IMR-90 (cell line): Measurements from ENCODE around the gene ECI2. TPM values are rescaled to one million over a fixed set of nuclear protein-coding genes. Genes with fewer than 3 reads are reported as not detected.

Experiments
- ATAC-seq: fragments of 200-7000 bp; cut with Tn5 transposase; 2 replicates; pipeline ENCODE4 v1.9.1; 2020; ENCODE audit warnings: low read depth, mild to moderate bottlenecking, moderate library complexity
- BruUV-seq: library from RNA; stranded (reverse); fragments of 400-500 nt; replicated peaks from 2 replicates; lab custom pipeline; 2021; lab: Mats Ljungman, UMichigan
- CTCF ChIA-PET: fragments of 300-600 bp; formaldehyde crosslinking; extraction: SDS; loops from one replicate; lab custom pipeline; 2021; ENCODE audit warnings: antibody characterized with exemption; lab: Yijun Ruan, JAX
- POLR2A ChIA-PET: fragments of 300-600 bp; sonication (Branson Sonifier 250); formaldehyde crosslinking; loops from one replicate; lab custom pipeline; 2022; ENCODE audit warnings: antibody characterized with exemption; ENCODE audit not compliant: unreplicated experiment; lab: Charles Lee
- DNase-seq: peaks from one replicate; pipeline ENCODE4 v3.0.0; 2013
- H2AFZ ChIP-seq: replicated peaks from 2 replicates; pipeline ENCODE3; 2013; ENCODE audit warnings: low read length, mild to moderate bottlenecking; ENCODE audit not compliant: poor library complexity
- H2AK5ac ChIP-seq: 2 replicates; pipeline ENCODE4 v1.6.1; 2013; ENCODE audit warnings: low read depth, low read length, inconsistent platforms
- H2AK9ac ChIP-seq: replicated peaks from 2 replicates; pipeline ENCODE3; 2013; ENCODE audit warnings: mild to moderate bottlenecking, low read depth, low read length, moderate library complexity; ENCODE audit not compliant: poor library complexity
- H2BK120ac ChIP-seq: 2 replicates; pipeline ENCODE4 v1.6.1; 2013; ENCODE audit warnings: low read depth, low read length, inconsistent platforms
- H2BK15ac ChIP-seq: 3 replicates; pipeline ENCODE4 v1.6.1; 2013; ENCODE audit warnings: low read depth, low read length, inconsistent platforms
- H2BK20ac ChIP-seq: 2 replicates; pipeline ENCODE4 v1.6.1; 2013; ENCODE audit warnings: low read depth, mild to moderate bottlenecking, inconsistent platforms, low read length, moderate library complexity
- H2BK5ac ChIP-seq: 2 replicates; pipeline ENCODE4 v1.6.1; 2013; ENCODE audit warnings: mild to moderate bottlenecking, low read depth, low read length, inconsistent platforms; ENCODE audit not compliant: poor library complexity, severe bottlenecking
- H3K14ac ChIP-seq: replicated peaks from 2 replicates; pipeline ENCODE4 v1.6.1; 2013; ENCODE audit warnings: low read depth, low read length, inconsistent platforms
- H3K18ac ChIP-seq: 2 replicates; pipeline ENCODE4 v1.6.1; 2013; ENCODE audit warnings: low read depth, low read length, control low read depth
- H3K23ac ChIP-seq: 2 replicates; pipeline ENCODE4 v1.6.1; 2013; ENCODE audit warnings: low read depth, low read length, inconsistent platforms
- H3K27ac ChIP-seq: 2 replicates; pipeline ENCODE4 v1.5.1; 2013; ENCODE audit warnings: mild to moderate bottlenecking, control low read depth, low read length; ENCODE audit not compliant: insufficient read depth
- H3K27me3 ChIP-seq: 2 replicates; pipeline ENCODE4 v1.6.1; 2013; ENCODE audit warnings: low read length; ENCODE audit not compliant: control insufficient read depth, insufficient read depth
- H3K36me3 ChIP-seq: 2 replicates; pipeline ENCODE4 v1.6.1; 2013; ENCODE audit warnings: low read length, mixed read lengths; ENCODE audit not compliant: control insufficient read depth, insufficient read depth
- H3K4ac ChIP-seq: 2 replicates; pipeline ENCODE4 v1.6.1; 2013; ENCODE audit warnings: low read depth, low read length, inconsistent platforms
- H3K4me1 ChIP-seq: 2 replicates; pipeline ENCODE4 v1.6.1; 2013; ENCODE audit warnings: low read length, mixed read lengths; ENCODE audit not compliant: control insufficient read depth, insufficient read depth
- H3K4me2 ChIP-seq: 2 replicates; pipeline ENCODE4 v1.6.1; 2013; ENCODE audit warnings: low read depth, mild to moderate bottlenecking, control low read depth, low read length, moderate library complexity
- H3K4me3 ChIP-seq: 2 replicates; pipeline ENCODE4 v1.5.1; 2013; ENCODE audit warnings: low read depth, mild to moderate bottlenecking, control low read depth, low read length, moderate library complexity; ENCODE audit not compliant: insufficient read depth
- H3K56ac ChIP-seq: 2 replicates; pipeline ENCODE4 v1.6.1; 2013; ENCODE audit warnings: low read length, inconsistent platforms; ENCODE audit not compliant: insufficient read depth; ENCODE audit errors: extremely low read depth
- H3K79me1 ChIP-seq, 2 experiments: 2 replicates each; pipeline ENCODE4 v1.6.1; 2013; ENCODE audit warnings: low read length in 2 of 2, inconsistent platforms in 1 of 2, low read depth in 1 of 2
- H3K9ac ChIP-seq: 2 replicates; pipeline ENCODE4 v1.6.1; 2013; ENCODE audit warnings: low read depth, low read length, control low read depth
- H3K9me1 ChIP-seq: 2 replicates; pipeline ENCODE4 v1.6.1; 2013; ENCODE audit warnings: low read length, inconsistent platforms; ENCODE audit not compliant: insufficient read depth
- H3K9me3 ChIP-seq: 2 replicates; pipeline ENCODE4 v1.6.1; 2013; ENCODE audit warnings: low read length; ENCODE audit not compliant: control insufficient read depth, insufficient read depth
- H4K20me1 ChIP-seq: 2 replicates; pipeline ENCODE4 v1.6.1; 2013; ENCODE audit warnings: low read length, inconsistent platforms; ENCODE audit not compliant: insufficient read depth
- H4K5ac ChIP-seq: 2 replicates; pipeline ENCODE4 v1.6.1; 2013; ENCODE audit warnings: mild to moderate bottlenecking, low read depth, low read length, control low read depth
- H4K8ac ChIP-seq, 2 experiments: 2 replicates each; pipeline ENCODE4 v1.6.1; 2013; ENCODE audit warnings: low read depth in 2 of 2, low read length in 2 of 2, control low read depth in 1 of 2, inconsistent platforms in 1 of 2
- H4K91ac ChIP-seq: 2 replicates; pipeline ENCODE4 v1.6.1; 2013; ENCODE audit warnings: low read depth, low read length, inconsistent platforms; ENCODE audit not compliant: insufficient read depth
- MAZ ChIP-seq: IDR thresholded peaks from 2 replicates; pipeline ENCODE4 v1.6.1; 2012; ENCODE audit warnings: low read depth, mild to moderate bottlenecking, low read length, improper control_type of control experiment, moderate library complexity, borderline replicate concordance
- NFE2L2 ChIP-seq: fragments of 150-350 bp; IDR thresholded peaks from 2 replicates; pipeline ENCODE4 v1.6.1; 2016; ENCODE audit warnings: low read depth, mild to moderate bottlenecking, low read length
- POLR2A ChIP-seq: IDR thresholded peaks from 2 replicates; pipeline ENCODE4 v1.6.1; 2012; ENCODE audit warnings: mild to moderate bottlenecking, low read depth, low read length
- WGBS, 2 experiments: methylation state at CpG; one replicate each; pipeline versions ENCODE4 v1.1.5 to v1.1.7; 2013; ENCODE audit warnings: missing lambda C conversion rate in 2 of 2; ENCODE audit not compliant: insufficient read length in 1 of 2; ENCODE audit errors: extremely low coverage in 2 of 2; 5-methylcytosine and 5-hydroxymethylcytosine counted together
- dilution Hi-C: fragments of 300-500 bp; cut with HindIII; formaldehyde crosslinking; loops from one replicate; pipeline ENCODE4 v1.14.3; 2018; ENCODE audit warnings: low sequenced_read_pairs; ENCODE audit not compliant: unreplicated experiment
- in situ Hi-C: fragments of 300-500 bp; cut with MboI; formaldehyde crosslinking; loops from 3 replicates; pipeline ENCODE4 v1.14.3; 2019; ENCODE audit warnings: low sequenced_read_pairs, inconsistent platforms, mixed read lengths
- intact Hi-C: fragments of 100-400 bp; cut with micrococcal nuclease; formaldehyde crosslinking; loops from 2 replicates; pipeline ENCODE4 v1.10.0; 2022
- polyA plus RNA-seq, 3 experiments: library from polyadenylated mRNA; depleted of rRNA; stranded (reverse); fragments of >200 nt; gene quantifications; 2 replicates each; pipeline ENCODE4 v1.2.3, GENCODE V29; 2012; ENCODE audit warnings: low replicate concordance in 1 of 3
- total RNA-seq: library from RNA; depleted of rRNA; stranded (reverse); fragments of >200 nt; gene quantifications from 2 replicates; pipeline ENCODE4 v1.2.3, GENCODE V29; 2012

ECI2 gene
- total and polyA plus RNA-seq, 2 of the 4 experiments (the other 2 are of a cell fraction): 64.1 to 152 TPM

- Histone ChIP-seq H4K20me1 (no peaks in the 10 kb centered on the region), H3K79me1 (no peaks in the 10 kb centered on the region), H4K8ac (no peak overlapping the region), H2BK20ac (no peak overlapping the region), H3K4me2 (no peak overlapping the region), H3K9me3 (no peaks in the 10 kb centered on the region), H3K27me3 (peaks cover 6% of the 10 kb centered on the region), H2AFZ (no peak overlapping the region), H4K5ac (no peak overlapping the region), H3K36me3 (no peaks in the 10 kb centered on the region), H2BK5ac (no peak overlapping the region), H3K9ac (no peak overlapping the region), H2BK120ac (no peak overlapping the region), H3K14ac (no peak overlapping the region), H2AK5ac (no peak overlapping the region), H4K91ac (no peak overlapping the region), H3K4me3 (no peak overlapping the region), H3K56ac (no peak overlapping the region), H3K23ac (no peak overlapping the region), H2AK9ac (no peak overlapping the region), H2BK15ac (no peak overlapping the region), H3K4ac (no peak overlapping the region), H3K9me1 (no peaks in the 10 kb centered on the region), H3K27ac (no peak overlapping the region), H3K18ac (no peak overlapping the region), H3K4me1 (no peaks in the 10 kb centered on the region)
- in situ Hi-C loops: no loop called here
- intact Hi-C loops: no loop called here
- ATAC-seq (no peak), DNase-seq (no peak)
- WGBS, 2 experiments: 100% methylated on average over 1 of the region's 1 CpG; no CpG with 5 or more reads in 1 of the 2 experiments
- ChIA-PET POLR2A (no interaction called here), CTCF (no interaction called here)
- no TSS peak for BruUV-seq
- TF ChIP-seq MAZ (no peak), POLR2A (no peak), NFE2L2 (no peak)
- dilution Hi-C loops: no loop called here
Measured at GRCh38 chr6:4093288-4093687, 42.1 kb downstream of the ECI2 start.
